Measurements from ENCODE around the gene DCC. TPM values are rescaled to one million over a fixed set of nuclear protein-coding genes. Genes with fewer than 3 reads are reported as not detected.

The DCC gene
- total RNA-seq, 6 experiments from 2014 or later = not detected

DNA sequence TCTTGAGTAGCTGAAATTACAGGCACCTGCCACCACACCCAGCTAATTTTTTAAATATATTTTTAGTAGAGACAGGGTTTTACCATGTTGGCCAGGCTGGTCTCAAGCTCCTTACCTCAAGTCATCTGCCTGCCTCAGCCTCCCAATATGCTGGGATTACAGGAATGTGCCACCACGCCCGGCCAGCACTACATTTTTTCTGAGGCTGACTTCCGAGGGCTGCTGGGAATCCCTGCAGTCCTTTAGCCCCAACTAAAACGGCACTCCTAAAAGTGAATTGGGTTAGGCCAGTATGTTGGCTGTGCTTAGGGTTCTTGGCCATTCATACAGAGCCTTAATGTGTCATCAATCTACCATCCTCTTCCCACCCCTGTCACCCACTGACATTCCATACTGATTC lies 375.4 kb downstream of the DCC start:
- TF ChIP-seq CTCF (IDR thresholded peaks at IDR 0.05) = no peak
- Mint-ChIP-seq H3K36me3 (ENCODE audit: low read depth) (no peaks in the 10 kb centered on the region), H3K4me1 (ENCODE audit: low read depth) (no peaks in the 10 kb centered on the region), H3K27me3 (ENCODE audit: insufficient read depth) (peaks cover 2% of the 10 kb centered on the region; the same call in 1 of the 2 replicates), H3K9me3 (peaks cover 58% of the 10 kb centered on the region), H3K4me3 (no peak overlapping the region), H3K27ac (no peak overlapping the region)
- DNase-seq = no peak

DNA sequence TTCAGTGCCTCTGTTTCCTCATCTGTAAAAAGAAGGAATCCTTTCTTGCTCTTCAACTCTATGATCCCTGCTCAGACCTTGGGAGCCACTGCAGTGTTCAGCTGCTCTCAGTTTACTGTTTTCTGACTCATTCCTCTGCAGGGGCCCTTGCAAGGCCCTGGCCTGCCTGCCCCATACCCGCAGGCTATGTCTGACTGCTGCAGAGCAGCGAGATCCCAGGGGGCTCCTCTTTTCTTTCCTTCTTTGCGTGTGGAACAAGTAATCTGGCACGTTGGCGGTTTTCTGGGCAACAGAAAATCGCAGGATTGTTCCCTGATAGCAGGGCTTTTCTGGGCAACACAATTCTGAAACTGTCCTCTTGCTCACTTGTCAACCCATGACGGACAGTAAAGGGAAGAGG lies 376.0 kb downstream of the DCC start:
- no peak for TF ChIP-seq CTCF (IDR thresholded peaks at IDR 0.05)
- Mint-ChIP-seq H3K27me3 (ENCODE audit: insufficient read depth) (peaks cover 2% of the 10 kb centered on the region; the same call in 1 of the 2 replicates), H3K36me3 (ENCODE audit: low read depth) (no peaks in the 10 kb centered on the region), H3K27ac (no peak overlapping the region), H3K4me1 (ENCODE audit: low read depth) (no peaks in the 10 kb centered on the region), H3K4me3 (no peak overlapping the region), H3K9me3 (peaks cover 59% of the 10 kb centered on the region)
- DNase-seq = no peak

- Mint-ChIP-seq H3K27me3 (ENCODE audit: insufficient read depth) (peaks cover 2% of the 10 kb centered on the region; the same call in 1 of the 2 replicates), H3K36me3 (ENCODE audit: low read depth) (no peaks in the 10 kb centered on the region), H3K9me3 (peaks cover 53% of the 10 kb centered on the region), H3K27ac (no peak overlapping the region), H3K4me1 (ENCODE audit: low read depth) (no peaks in the 10 kb centered on the region), H3K4me3 (no peak overlapping the region)
- TF ChIP-seq CTCF (IDR thresholded peaks at IDR 0.05) = no peak
- DNase-seq = no peak
Measured at GRCh38 chr18:52716973-52717372, 377.0 kb downstream of the DCC start.

- no peaks in the 10 kb centered on the region for H3K4me1 Mint-ChIP-seq (ENCODE audit: low read depth)
- TF ChIP-seq CTCF (IDR thresholded peaks at IDR 0.05) = no peak
- H3K27me3 Mint-ChIP-seq (ENCODE audit: insufficient read depth) = no peaks in the 10 kb centered on the region
- H3K36me3 Mint-ChIP-seq (ENCODE audit: low read depth) = no peaks in the 10 kb centered on the region
- DNase-seq = no peak
- no peak overlapping the region for H3K27ac Mint-ChIP-seq
- peaks cover 60% of the 10 kb centered on the region for H3K9me3 Mint-ChIP-seq
- no peak overlapping the region for H3K4me3 Mint-ChIP-seq
Measured at GRCh38 chr18:52722904-52723303, 382.9 kb downstream of the DCC start.

GRCh38 chr18:52723550-52723970 lies 383.6 kb downstream of the DCC start:
- Mint-ChIP-seq H3K9me3 (peaks cover 65% of the 10 kb centered on the region), H3K4me1 (ENCODE audit: low read depth) (no peaks in the 10 kb centered on the region), H3K36me3 (ENCODE audit: low read depth) (no peaks in the 10 kb centered on the region), H3K4me3 (no peak overlapping the region), H3K27ac (no peak overlapping the region), H3K27me3 (ENCODE audit: insufficient read depth) (no peaks in the 10 kb centered on the region)
- no peak for TF ChIP-seq CTCF (IDR thresholded peaks at IDR 0.05)
- no peak for DNase-seq

All from HFFc6 (cell line).